ENCODE data around the gene ZNF69.
"Not testable (repeated sequence)": the region's sequence is repeated elsewhere in the genome, so short reads cannot be mapped to it uniquely, and the experiment has no call there.

Gene ZNF69

GRCh38 chr19:11887611-11888531 lies at the start of gene ZNF69:
Gene ZNF69, plus strand, starts transcription at chr19:11887782. Its CDS starts 142 bp downstream, at chr19:11887924.
- peak; percentile 33 to 36 for DNase-seq (ENCODE audit: low read depth in 2 of 2)

GRCh38 chr19:11843722-11844121 lies 43.9 kb upstream of the ZNF69 start:
- no peak for DNase-seq (ENCODE audit: low read depth in 2 of 2)

- not testable (repeated sequence) for DNase-seq (ENCODE audit: low read depth in 2 of 2)
Observed at GRCh38 chr19:11847615-11848014, 40.0 kb upstream of the ZNF69 start.

GRCh38 chr19:11848200-11848593 lies 39.4 kb upstream of the ZNF69 start:
- DNase-seq (ENCODE audit: low read depth in 2 of 2) = no peak

GRCh38 chr19:11848594-11849469 lies 38.8 kb upstream of the ZNF69 start, which contains the start of gene ZNF439:
Gene ZNF439, plus strand, starts transcription at chr19:11848726. Its CDS starts 142 bp downstream, at chr19:11848868.
- DNase-seq (ENCODE audit: low read depth in 2 of 2) = peak; percentile 48 to 73

GRCh38 chr19:11850289-11850688 lies 37.3 kb upstream of the ZNF69 start:
- DNase-seq (ENCODE audit: low read depth in 2 of 2) = not testable (repeated sequence)

- DNase-seq (ENCODE audit: low read depth in 2 of 2) = no peak
Observed at GRCh38 chr19:11853358-11853757, 34.2 kb upstream of the ZNF69 start.

- no peak for DNase-seq (ENCODE audit: low read depth in 2 of 2)
Observed at GRCh38 chr19:11856596-11857250, 30.9 kb upstream of the ZNF69 start.

GRCh38 chr19:11860721-11861120 lies 26.9 kb upstream of the ZNF69 start:
- DNase-seq (ENCODE audit: low read depth in 2 of 2) = no peak

- no peak for DNase-seq (ENCODE audit: low read depth in 2 of 2)
Observed at GRCh38 chr19:11861301-11861700, 26.3 kb upstream of the ZNF69 start.

GRCh38 chr19:11867766-11868165 lies 19.8 kb upstream of the ZNF69 start:
- DNase-seq (ENCODE audit: low read depth in 2 of 2) = not testable (repeated sequence)

GRCh38 chr19:11868188-11868587 lies 19.4 kb upstream of the ZNF69 start:
- no peak for DNase-seq (ENCODE audit: low read depth in 2 of 2)

- no peak for DNase-seq (ENCODE audit: low read depth in 2 of 2)
Observed at GRCh38 chr19:11872624-11873023, 15.0 kb upstream of the ZNF69 start.

GRCh38 chr19:11873762-11874161 lies 13.8 kb upstream of the ZNF69 start:
- no peak for DNase-seq (ENCODE audit: low read depth in 2 of 2)

- DNase-seq (ENCODE audit: low read depth in 2 of 2) = peak in 1 of 2 donors; percentile 1
Observed at GRCh38 chr19:11879687-11880266, 7.8 kb upstream of the ZNF69 start.

- no peak for DNase-seq (ENCODE audit: low read depth in 2 of 2)
Observed at GRCh38 chr19:11880598-11880997, 7.0 kb upstream of the ZNF69 start.

- peak in 1 of 2 donors; percentile 30 for DNase-seq (ENCODE audit: low read depth in 2 of 2)
Observed at GRCh38 chr19:11881151-11881800, 6.3 kb upstream of the ZNF69 start.

- no peak for DNase-seq (ENCODE audit: low read depth in 2 of 2)
Observed at GRCh38 chr19:11882606-11883005, 5.0 kb upstream of the ZNF69 start.

- no peak for DNase-seq (ENCODE audit: low read depth in 2 of 2)
Observed at GRCh38 chr19:11887234-11887610, 360 bp upstream of the ZNF69 start.

- DNase-seq (ENCODE audit: low read depth in 2 of 2) = not testable (repeated sequence)
Observed at GRCh38 chr19:11889901-11890300, 2.3 kb downstream of the ZNF69 start.

- no peak for DNase-seq (ENCODE audit: low read depth in 2 of 2)
Observed at GRCh38 chr19:11890634-11891033, 3.1 kb downstream of the ZNF69 start.

All from stimulated activated CD8-positive, alpha-beta memory T cell treated with anti-CD3 and anti-CD28 coated beads, Interleukin-15, amount 100 ng/mL, for 4 hours (primary cell).